VCaP (cell line): ENCODE data around the gene PGM3.

Experiments
- H3K27ac ChIP-seq: fragments of 450-650 bp; 2 replicates; pipeline ENCODE4 v1.5.1; 2017
- TF ChIP-seq, protein P1 (sequence below): fragments of 450-650 bp; conservative IDR thresholded peaks from 2 replicates; pipeline ENCODE4 v1.5.1; 2017; ENCODE audit warnings: mild to moderate bottlenecking, moderate library complexity

The PGM3 gene

DNA sequence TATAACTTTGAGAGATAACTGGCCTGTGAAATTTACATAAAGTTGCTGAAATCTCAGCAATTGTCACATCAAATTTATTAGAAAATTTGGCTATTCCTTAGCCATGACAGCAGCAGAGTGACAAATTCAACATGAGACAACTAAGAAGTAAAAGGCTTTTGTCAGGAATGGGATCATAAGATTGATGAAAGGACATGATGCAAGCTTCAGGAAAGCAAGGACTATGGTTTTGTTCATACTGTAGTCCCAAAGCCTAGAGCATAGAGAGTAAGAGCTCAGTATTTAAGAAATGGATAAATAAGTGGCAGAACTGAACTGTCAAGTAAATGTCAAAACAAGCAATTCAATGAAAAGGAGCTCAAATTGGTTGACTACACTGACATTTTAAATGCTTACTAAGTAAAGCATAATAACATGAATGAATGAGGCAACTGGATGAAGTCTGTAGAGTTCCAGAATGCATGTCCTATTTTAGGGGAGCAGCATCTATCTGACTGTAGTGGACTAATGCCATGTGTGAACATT is 12.6 kb downstream of the PGM3 start:
- TF ChIP-seq, protein P1, sequence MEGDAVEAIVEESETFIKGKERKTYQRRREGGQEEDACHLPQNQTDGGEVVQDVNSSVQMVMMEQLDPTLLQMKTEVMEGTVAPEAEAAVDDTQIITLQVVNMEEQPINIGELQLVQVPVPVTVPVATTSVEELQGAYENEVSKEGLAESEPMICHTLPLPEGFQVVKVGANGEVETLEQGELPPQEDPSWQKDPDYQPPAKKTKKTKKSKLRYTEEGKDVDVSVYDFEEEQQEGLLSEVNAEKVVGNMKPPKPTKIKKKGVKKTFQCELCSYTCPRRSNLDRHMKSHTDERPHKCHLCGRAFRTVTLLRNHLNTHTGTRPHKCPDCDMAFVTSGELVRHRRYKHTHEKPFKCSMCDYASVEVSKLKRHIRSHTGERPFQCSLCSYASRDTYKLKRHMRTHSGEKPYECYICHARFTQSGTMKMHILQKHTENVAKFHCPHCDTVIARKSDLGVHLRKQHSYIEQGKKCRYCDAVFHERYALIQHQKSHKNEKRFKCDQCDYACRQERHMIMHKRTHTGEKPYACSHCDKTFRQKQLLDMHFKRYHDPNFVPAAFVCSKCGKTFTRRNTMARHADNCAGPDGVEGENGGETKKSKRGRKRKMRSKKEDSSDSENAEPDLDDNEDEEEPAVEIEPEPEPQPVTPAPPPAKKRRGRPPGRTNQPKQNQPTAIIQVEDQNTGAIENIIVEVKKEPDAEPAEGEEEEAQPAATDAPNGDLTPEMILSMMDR: no peak
- H3K27ac ChIP-seq: no peak overlapping the region

DNA sequence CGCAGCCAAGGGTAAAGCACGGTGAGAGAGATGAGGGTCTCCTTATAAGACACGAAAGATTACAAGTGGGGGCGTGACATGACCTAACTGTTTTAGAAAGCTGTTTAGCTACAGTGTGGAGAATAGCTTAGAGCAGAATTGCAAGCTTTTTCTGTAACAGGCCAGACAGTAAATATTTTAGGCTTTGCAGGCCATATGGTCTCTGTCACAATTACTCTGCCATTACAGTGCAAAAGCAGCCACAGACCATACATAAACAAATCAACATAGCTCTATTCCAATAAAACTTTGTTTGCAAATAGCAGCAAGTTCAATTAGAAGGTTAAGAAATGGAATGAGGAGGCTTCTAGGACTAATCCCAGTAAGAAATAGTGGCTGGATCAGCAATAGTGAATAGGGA is 16.8 kb downstream of the PGM3 start:
- TF ChIP-seq, protein P1: no peak
- H3K27ac ChIP-seq: no peak overlapping the region

DNA sequence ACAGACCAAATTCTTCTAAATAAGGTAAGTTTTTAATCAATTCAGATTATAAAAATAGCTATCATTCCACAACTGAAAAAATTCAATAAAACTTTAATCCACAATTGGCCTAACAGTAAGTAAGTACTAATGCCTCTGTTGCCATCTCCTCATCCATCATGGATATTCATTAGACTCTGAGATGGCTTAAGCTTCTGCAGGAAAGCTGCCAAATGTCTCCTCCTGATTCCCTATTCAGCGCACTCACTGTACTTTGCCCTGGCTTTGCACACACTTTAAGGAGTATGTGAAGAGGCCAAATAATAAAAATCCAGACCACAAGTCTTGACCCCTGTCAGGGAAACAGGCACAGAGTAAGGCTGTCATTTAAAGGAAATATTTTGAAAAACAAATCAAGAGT is 23.6 kb downstream of the PGM3 start:
- TF ChIP-seq, protein P1: no peak
- H3K27ac ChIP-seq: no peak overlapping the region

DNA sequence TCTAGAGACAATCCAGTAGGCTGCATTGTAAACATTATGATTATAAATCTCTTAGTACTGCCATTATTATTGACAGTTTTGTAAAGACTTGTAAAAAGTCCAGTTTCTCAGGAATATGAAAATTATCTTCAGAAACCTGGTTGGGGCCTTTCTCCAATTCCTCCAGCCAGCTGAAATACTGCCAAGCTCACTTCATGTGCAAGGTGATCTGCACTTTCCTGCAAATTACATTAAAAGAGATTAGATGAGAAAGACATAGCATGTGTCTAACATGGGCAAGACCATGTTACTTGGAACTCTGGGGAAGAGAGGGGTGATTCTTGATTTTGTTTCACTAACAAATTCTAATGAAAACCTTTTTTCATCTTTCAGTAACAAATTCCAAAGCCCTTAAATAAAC is 24.0 kb downstream of the PGM3 start:
- TF ChIP-seq, protein P1: no peak
- no peak overlapping the region for H3K27ac ChIP-seq

DNA sequence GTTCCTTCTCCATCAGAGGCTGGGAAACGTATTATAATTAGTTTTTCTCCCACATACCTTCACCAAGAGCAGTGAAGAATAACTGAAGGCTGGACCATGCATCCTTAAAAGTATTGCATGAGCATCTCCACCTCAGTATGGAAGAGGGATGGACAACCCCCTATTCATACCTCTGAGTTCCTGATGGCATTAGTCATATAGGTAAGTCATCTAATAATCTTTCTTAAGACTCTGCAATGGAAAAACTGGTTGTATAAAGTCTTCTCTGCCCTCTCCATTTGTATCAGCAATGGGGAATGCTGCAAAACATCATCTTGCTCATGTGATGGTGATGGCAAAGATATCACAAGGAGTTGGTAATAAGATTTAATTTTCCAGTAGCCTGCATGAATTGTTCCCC is 24.5 kb downstream of the PGM3 start:
- TF ChIP-seq, protein P1: no peak
- no peak overlapping the region for H3K27ac ChIP-seq

DNA sequence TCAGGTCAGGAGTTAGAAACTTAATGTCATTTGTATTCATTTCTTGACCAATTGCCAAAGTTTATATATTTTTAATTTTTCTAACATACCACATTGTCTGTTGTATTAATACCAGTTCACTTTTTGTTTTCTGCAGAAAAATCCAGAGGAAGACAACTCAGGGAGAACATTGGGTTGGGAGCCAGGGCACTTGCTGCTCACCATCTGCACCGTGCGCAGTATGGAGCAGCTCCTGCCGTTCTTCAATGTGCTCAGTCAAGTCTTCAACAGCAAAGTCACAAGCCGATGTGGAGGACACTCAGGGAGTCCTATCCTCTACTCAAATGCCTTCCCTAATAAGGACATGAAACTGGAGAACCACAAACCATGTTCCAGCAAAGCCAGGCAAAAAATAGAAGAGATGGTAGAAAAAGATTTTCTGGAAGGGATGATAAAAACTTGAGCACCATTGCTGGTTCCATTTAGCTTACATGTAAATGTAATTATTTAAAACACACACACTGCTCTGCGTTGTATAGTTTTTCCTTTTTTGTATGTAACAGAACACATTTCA is 25.3 kb downstream of the PGM3 start:
- H3K27ac ChIP-seq: no peak overlapping the region
- TF ChIP-seq, protein P1: no peak

DNA sequence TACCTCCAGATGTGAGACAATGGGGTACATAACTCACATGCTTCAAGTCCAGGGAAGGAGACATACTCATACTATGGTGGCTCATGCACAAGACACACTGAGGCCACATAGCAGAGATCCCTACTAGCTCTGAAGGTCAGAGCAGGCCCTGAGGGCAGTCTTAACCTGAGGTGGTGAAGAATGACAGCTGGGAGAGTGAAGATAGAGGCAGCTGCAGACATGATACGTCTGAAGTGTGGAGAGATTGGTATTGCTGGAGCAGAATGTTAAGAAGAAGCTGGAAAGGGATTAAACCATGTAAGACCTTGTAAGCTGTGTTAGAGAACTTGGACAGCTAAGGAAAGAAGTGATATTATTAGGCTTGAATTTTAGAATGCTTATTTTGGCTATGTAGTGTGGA is 32.9 kb downstream of the PGM3 start:
- no peak overlapping the region for H3K27ac ChIP-seq
- TF ChIP-seq, protein P1: no peak
